ENCODE results near the gene TAF3.
A peak's percentile ranks its signal among the peaks of the same experiment; 100 is the strongest.

TAF3 gene

DNA sequence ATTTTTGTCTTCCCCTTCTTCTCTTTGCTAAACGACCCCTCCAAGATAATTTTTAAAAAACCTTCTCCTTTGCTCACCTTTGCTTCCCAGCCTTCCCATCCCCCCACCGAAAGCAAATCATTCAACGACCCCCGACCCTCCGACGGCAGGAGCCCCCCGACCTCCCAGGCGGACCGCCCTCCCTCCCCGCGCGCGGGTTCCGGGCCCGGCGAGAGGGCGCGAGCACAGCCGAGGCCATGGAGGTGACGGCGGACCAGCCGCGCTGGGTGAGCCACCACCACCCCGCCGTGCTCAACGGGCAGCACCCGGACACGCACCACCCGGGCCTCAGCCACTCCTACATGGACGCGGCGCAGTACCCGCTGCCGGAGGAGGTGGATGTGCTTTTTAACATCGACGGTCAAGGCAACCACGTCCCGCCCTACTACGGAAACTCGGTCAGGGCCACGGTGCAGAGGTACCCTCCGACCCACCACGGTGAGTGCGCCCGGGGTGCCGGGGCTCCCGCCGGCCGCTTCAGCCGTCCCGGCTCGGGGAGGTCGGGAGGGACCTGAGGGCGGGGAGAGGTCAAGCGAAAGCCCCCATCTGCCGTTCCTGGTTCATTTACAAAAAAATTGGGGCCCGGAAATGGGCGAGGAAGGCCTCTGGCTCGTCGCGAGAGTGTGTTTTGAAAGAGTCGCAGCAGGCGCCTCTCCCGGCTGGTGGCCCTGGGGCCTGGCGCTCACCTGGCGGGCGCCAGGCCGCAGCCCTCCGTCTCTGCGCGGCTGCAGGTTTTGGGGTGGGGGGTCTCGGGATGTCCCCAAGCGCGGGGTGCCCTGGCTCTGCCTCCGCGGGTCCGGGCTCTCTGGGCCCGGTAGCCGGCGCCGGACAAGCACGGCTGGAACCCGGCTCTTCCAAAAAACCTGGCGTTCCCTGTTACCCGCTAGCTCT is 237.4 kb downstream of the TAF3 start:
- Histone ChIP-seq H3K27ac (ENCODE audit: low read depth, low read length) (peak overlapping the region; percentile 33), H4K8ac (ENCODE audit: low read depth, low read length) (peak overlapping the region; percentile 59), H3K79me1 (ENCODE audit: low read length) (peaks cover 11% of the 10 kb centered on the region), H3K9ac (ENCODE audit: low read length) (peak overlapping the region; percentile 85), H3K56ac (ENCODE audit: low read length) (peak overlapping the region; percentile 90), H3K4me1 (ENCODE audit: control insufficient read depth, low read depth, low read length) (peaks cover 23% of the 10 kb centered on the region), H3K23ac (ENCODE audit: low read length) (no peak overlapping the region), H2BK15ac (replicated peaks; ENCODE audit: low read depth) (no peak overlapping the region), H2BK5ac (ENCODE audit: low read length) (peak overlapping the region; percentile 29), H3K4me3 (ENCODE audit: low read length) (peak overlapping the region; percentile 34), H3K4me2 (ENCODE audit: low read length) (peak overlapping the region; percentile 14), H2BK120ac (ENCODE audit: low read depth, low read length) (peak overlapping the region; percentile 93), H3K18ac (ENCODE audit: low read length) (peak overlapping the region; percentile 98), H4K5ac (ENCODE audit: low read length) (no peak overlapping the region), H3K79me2 (ENCODE audit: control insufficient read depth, insufficient read depth, low read length) (peaks cover 52% of the 10 kb centered on the region), H3K4ac (ENCODE audit: low read depth, low read length) (peak overlapping the region; percentile 84), H3K27me3 (ENCODE audit: insufficient read depth, low read length, poor library complexity) (no peaks in the 10 kb centered on the region), H2AK5ac (ENCODE audit: low read length) (no peak overlapping the region), H3K36me3 (ENCODE audit: control insufficient read depth, insufficient read depth, low read length) (peaks cover 3% of the 10 kb centered on the region)
- DNase-seq, result no peak
- no CpG with 5 or more reads among the region's 85 CpGs for WGBS (ENCODE audit: extremely low coverage, insufficient coverage, low lambda C conversion rate)

DNA sequence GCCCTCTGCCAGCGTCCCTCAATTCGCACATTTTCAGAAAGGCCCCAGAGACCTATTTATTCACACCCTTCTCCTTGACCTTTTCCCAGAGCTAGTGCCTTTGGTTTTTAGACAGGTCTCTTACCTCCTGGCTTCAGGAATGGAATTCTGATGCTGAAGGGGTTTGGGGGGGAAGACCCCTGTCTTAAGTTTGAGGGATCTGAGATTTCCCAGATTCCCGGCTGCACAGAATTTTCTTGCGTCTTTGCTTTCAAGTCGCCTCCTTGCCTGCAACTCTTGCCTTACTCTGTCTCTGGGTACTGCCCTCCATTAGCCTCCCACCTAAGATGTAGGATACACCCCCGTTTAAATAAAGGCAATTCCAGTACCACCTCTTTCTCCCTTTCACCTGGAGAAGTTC is 238.1 kb downstream of the TAF3 start:
- Histone ChIP-seq H2AK5ac (ENCODE audit: low read length) (no peak overlapping the region), H3K4me1 (ENCODE audit: control insufficient read depth, low read depth, low read length) (peaks cover 29% of the 10 kb centered on the region), H2BK15ac (replicated peaks; ENCODE audit: low read depth) (no peak overlapping the region), H3K4me3 (ENCODE audit: low read length) (peak overlapping the region; percentile 34), H3K36me3 (ENCODE audit: control insufficient read depth, insufficient read depth, low read length) (peaks cover 3% of the 10 kb centered on the region), H3K56ac (ENCODE audit: low read length) (peak overlapping the region; percentile 90), H3K4ac (ENCODE audit: low read depth, low read length) (peak overlapping the region; percentile 84), H3K18ac (ENCODE audit: low read length) (peak overlapping the region; percentile 98), H3K79me2 (ENCODE audit: control insufficient read depth, insufficient read depth, low read length) (peaks cover 53% of the 10 kb centered on the region), H3K79me1 (ENCODE audit: low read length) (peaks cover 11% of the 10 kb centered on the region), H2BK120ac (ENCODE audit: low read depth, low read length) (peak overlapping the region; percentile 93), H3K4me2 (ENCODE audit: low read length) (peak overlapping the region; percentile 75), H3K27ac (ENCODE audit: low read depth, low read length) (no peak overlapping the region), H3K27me3 (ENCODE audit: insufficient read depth, low read length, poor library complexity) (no peaks in the 10 kb centered on the region), H3K23ac (ENCODE audit: low read length) (no peak overlapping the region), H2BK5ac (ENCODE audit: low read length) (no peak overlapping the region), H3K9ac (ENCODE audit: low read length) (peak overlapping the region; percentile 85), H4K5ac (ENCODE audit: low read length) (no peak overlapping the region), H4K8ac (ENCODE audit: low read depth, low read length) (peak overlapping the region; percentile 59)
- DNase-seq, result no peak
- WGBS (ENCODE audit: extremely low coverage, insufficient coverage, low lambda C conversion rate), result no CpG with 5 or more reads among the region's 6 CpGs

DNA sequence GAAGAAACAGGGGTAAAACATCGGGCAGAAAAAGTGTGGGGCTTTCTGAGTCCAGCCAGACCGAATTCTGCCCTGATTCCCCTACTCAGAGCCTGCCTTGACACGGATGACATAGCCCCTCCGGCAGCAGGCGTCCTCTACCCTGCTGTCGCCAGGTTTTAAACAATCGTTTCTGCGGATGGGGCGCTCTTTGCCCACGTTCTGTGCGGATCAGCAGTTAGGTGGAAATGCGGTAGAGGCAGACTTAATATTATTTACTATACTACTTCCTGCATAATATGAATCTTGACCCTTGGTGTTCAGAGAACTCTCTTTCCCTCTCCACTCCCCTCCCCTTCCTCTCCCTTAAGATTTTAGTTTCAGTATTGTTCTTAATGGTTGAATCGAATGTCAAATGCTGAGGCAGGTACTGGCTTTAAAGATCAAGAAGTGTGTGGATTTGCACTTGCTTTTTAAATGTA is 238.6 kb downstream of the TAF3 start:
- WGBS (ENCODE audit: extremely low coverage, insufficient coverage, low lambda C conversion rate), result no CpG with 5 or more reads among the region's 13 CpGs
- Histone ChIP-seq H2BK5ac (ENCODE audit: low read length) (no peak overlapping the region), H3K23ac (ENCODE audit: low read length) (peak overlapping the region; percentile 11), H3K18ac (ENCODE audit: low read length) (peak overlapping the region; percentile 98), H3K4me2 (ENCODE audit: low read length) (peak overlapping the region; percentile 75), H3K4me3 (ENCODE audit: low read length) (peak overlapping the region; percentile 34), H3K9ac (ENCODE audit: low read length) (peak overlapping the region; percentile 85), H4K5ac (ENCODE audit: low read length) (no peak overlapping the region), H3K79me2 (ENCODE audit: control insufficient read depth, insufficient read depth, low read length) (peaks cover 57% of the 10 kb centered on the region), H3K27ac (ENCODE audit: low read depth, low read length) (no peak overlapping the region), H3K36me3 (ENCODE audit: control insufficient read depth, insufficient read depth, low read length) (peaks cover 3% of the 10 kb centered on the region), H3K4me1 (ENCODE audit: control insufficient read depth, low read depth, low read length) (peaks cover 34% of the 10 kb centered on the region), H3K56ac (ENCODE audit: low read length) (peak overlapping the region; percentile 90), H3K27me3 (ENCODE audit: insufficient read depth, low read length, poor library complexity) (no peaks in the 10 kb centered on the region), H4K8ac (ENCODE audit: low read depth, low read length) (no peak overlapping the region), H3K4ac (ENCODE audit: low read depth, low read length) (no peak overlapping the region), H2BK15ac (replicated peaks; ENCODE audit: low read depth) (no peak overlapping the region), H2BK120ac (ENCODE audit: low read depth, low read length) (no peak overlapping the region), H2AK5ac (ENCODE audit: low read length) (no peak overlapping the region), H3K79me1 (ENCODE audit: low read length) (peaks cover 11% of the 10 kb centered on the region)
- DNase-seq, result no peak

GRCh38 chr10:8057636-8058273 is 239.4 kb downstream of the TAF3 start:
- Histone ChIP-seq H3K79me2 (ENCODE audit: control insufficient read depth, insufficient read depth, low read length) (peaks cover 58% of the 10 kb centered on the region), H3K4me2 (ENCODE audit: low read length) (peak overlapping the region; percentile 75), H3K23ac (ENCODE audit: low read length) (no peak overlapping the region), H4K5ac (ENCODE audit: low read length) (no peak overlapping the region), H4K8ac (ENCODE audit: low read depth, low read length) (no peak overlapping the region), H3K27me3 (ENCODE audit: insufficient read depth, low read length, poor library complexity) (no peaks in the 10 kb centered on the region), H3K4me1 (ENCODE audit: control insufficient read depth, low read depth, low read length) (peaks cover 41% of the 10 kb centered on the region), H3K9ac (ENCODE audit: low read length) (peak overlapping the region; percentile 85), H3K18ac (ENCODE audit: low read length) (peak overlapping the region; percentile 89), H2BK15ac (replicated peaks; ENCODE audit: low read depth) (no peak overlapping the region), H3K36me3 (ENCODE audit: control insufficient read depth, insufficient read depth, low read length) (peaks cover 3% of the 10 kb centered on the region), H2BK120ac (ENCODE audit: low read depth, low read length) (no peak overlapping the region), H3K79me1 (ENCODE audit: low read length) (peaks cover 11% of the 10 kb centered on the region), H2BK5ac (ENCODE audit: low read length) (no peak overlapping the region), H2AK5ac (ENCODE audit: low read length) (peak overlapping the region; percentile 83), H3K4ac (ENCODE audit: low read depth, low read length) (peak overlapping the region; percentile 92), H3K27ac (ENCODE audit: low read depth, low read length) (peak overlapping the region; percentile 60), H3K56ac (ENCODE audit: low read length) (peak overlapping the region; percentile 90), H3K4me3 (ENCODE audit: low read length) (peak overlapping the region; percentile 34)
- DNase-seq, result peak; percentile 68
- no CpG with 5 or more reads among the region's 15 CpGs for WGBS (ENCODE audit: extremely low coverage, insufficient coverage, low lambda C conversion rate)

DNA sequence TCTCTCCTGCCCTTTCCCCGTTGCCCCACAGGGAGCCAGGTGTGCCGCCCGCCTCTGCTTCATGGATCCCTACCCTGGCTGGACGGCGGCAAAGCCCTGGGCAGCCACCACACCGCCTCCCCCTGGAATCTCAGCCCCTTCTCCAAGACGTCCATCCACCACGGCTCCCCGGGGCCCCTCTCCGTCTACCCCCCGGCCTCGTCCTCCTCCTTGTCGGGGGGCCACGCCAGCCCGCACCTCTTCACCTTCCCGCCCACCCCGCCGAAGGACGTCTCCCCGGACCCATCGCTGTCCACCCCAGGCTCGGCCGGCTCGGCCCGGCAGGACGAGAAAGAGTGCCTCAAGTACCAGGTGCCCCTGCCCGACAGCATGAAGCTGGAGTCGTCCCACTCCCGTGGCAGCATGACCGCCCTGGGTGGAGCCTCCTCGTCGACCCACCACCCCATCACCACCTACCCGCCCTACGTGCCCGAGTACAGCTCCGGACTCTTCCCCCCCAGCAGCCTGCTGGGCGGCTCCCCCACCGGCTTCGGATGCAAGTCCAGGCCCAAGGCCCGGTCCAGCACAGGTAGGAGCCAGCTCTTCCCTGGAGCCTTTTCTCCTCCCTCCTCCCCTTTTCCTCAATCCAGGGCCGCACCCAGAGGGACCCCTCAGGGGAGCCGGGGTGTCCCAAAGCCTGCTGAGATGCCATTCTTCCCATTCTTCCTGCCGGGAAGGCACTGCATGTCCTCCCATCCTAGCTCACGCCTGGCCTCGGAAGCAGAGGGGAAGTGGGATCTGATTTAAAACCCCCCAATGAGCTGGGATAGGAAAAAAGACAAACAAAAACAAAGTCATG is 240.2 kb downstream of the TAF3 start:
- Histone ChIP-seq H3K4me3 (ENCODE audit: low read length) (no peak overlapping the region), H2AK5ac (ENCODE audit: low read length) (no peak overlapping the region), H3K27me3 (ENCODE audit: insufficient read depth, low read length, poor library complexity) (no peaks in the 10 kb centered on the region), H3K4me2 (ENCODE audit: low read length) (peak overlapping the region; percentile 75), H2BK15ac (replicated peaks; ENCODE audit: low read depth) (no peak overlapping the region), H3K4me1 (ENCODE audit: control insufficient read depth, low read depth, low read length) (peaks cover 44% of the 10 kb centered on the region), H2BK5ac (ENCODE audit: low read length) (no peak overlapping the region), H3K23ac (ENCODE audit: low read length) (no peak overlapping the region), H3K79me1 (ENCODE audit: low read length) (peaks cover 11% of the 10 kb centered on the region), H3K27ac (ENCODE audit: low read depth, low read length) (peak overlapping the region; percentile 17), H4K8ac (ENCODE audit: low read depth, low read length) (no peak overlapping the region), H3K36me3 (ENCODE audit: control insufficient read depth, insufficient read depth, low read length) (peaks cover 3% of the 10 kb centered on the region), H3K79me2 (ENCODE audit: control insufficient read depth, insufficient read depth, low read length) (peaks cover 58% of the 10 kb centered on the region), H4K5ac (ENCODE audit: low read length) (no peak overlapping the region), H3K4ac (ENCODE audit: low read depth, low read length) (peak overlapping the region; percentile 39), H2BK120ac (ENCODE audit: low read depth, low read length) (no peak overlapping the region), H3K18ac (ENCODE audit: low read length) (peak overlapping the region; percentile 29), H3K56ac (ENCODE audit: low read length) (peak overlapping the region; percentile 90), H3K9ac (ENCODE audit: low read length) (peak overlapping the region; percentile 85)
- no CpG with 5 or more reads among the region's 45 CpGs for whole genome bisulfite sequencing (ENCODE audit: extremely low coverage, insufficient coverage, low lambda C conversion rate)
- no peak for DNase-seq
